OCI-LY3 (cell line): ENCODE data around the gene NVL.

Experiments
- H2AFZ ChIP-seq: fragments of 200-600, 300-600 bp; shearing (Covaris generic); 2 replicates; pipeline ENCODE4 v1.6.0; 2014; ENCODE audit warnings: antibody characterized with exemption, low read depth, low read length
- H3K27ac ChIP-seq: fragments of 200-600, 300-600 bp; sonication (generic); 2 replicates; pipeline ENCODE4 v1.5.1; 2014; ENCODE audit warnings: mild to moderate bottlenecking, low read length, moderate library complexity, mixed read lengths
- H3K27me3 ChIP-seq: fragments of 200-600, 300-600 bp; sonication (generic); 2 replicates; pipeline ENCODE4 v1.6.1; 2014; ENCODE audit warnings: low read depth, low read length, mixed read lengths
- H3K36me3 ChIP-seq: fragments of 200-600, 300-600 bp; sonication (generic); replicated peaks from 2 replicates; pipeline ENCODE3; 2014; ENCODE audit warnings: low read depth, low read length, mixed read lengths
- H3K4me1 ChIP-seq: fragments of 300-600, 200-600 bp; sonication (generic); 2 replicates; pipeline ENCODE4 v1.6.1; 2014; ENCODE audit warnings: low read length, mixed read lengths
- H3K4me2 ChIP-seq: fragments of 200-600, 300-600 bp; sonication (generic); 2 replicates; pipeline ENCODE4 v1.6.1; 2014; ENCODE audit warnings: low read length, mixed read lengths
- H3K4me3 ChIP-seq: fragments of 300-600, 200-600 bp; sonication (generic); 2 replicates; pipeline ENCODE4 v1.5.1; 2014; ENCODE audit warnings: antibody characterized with exemption, mild to moderate bottlenecking, low read length, moderate library complexity
- H3K79me2 ChIP-seq: fragments of 300-600, 200-600 bp; shearing (Covaris generic); 2 replicates; pipeline ENCODE4 v1.6.1; 2014; ENCODE audit warnings: mild to moderate bottlenecking, low read length, mixed read lengths
- H3K9ac ChIP-seq: fragments of 300-600, 200-600 bp; shearing (Covaris generic); 2 replicates; pipeline ENCODE4 v1.6.0; 2014; ENCODE audit warnings: mild to moderate bottlenecking, low read length, moderate library complexity
- H3K9me3 ChIP-seq: fragments of 200-600, 300-600 bp; shearing (Covaris generic); 2 replicates; pipeline ENCODE4 v1.6.1; 2014; ENCODE audit warnings: low read length, mixed read lengths; ENCODE audit not compliant: insufficient read depth
- H4K20me1 ChIP-seq: fragments of 200-600, 300-600 bp; sonication (generic); 2 replicates; pipeline ENCODE4 v1.6.1; 2016; ENCODE audit warnings: low read length, mixed read lengths; ENCODE audit not compliant: insufficient read depth
- CTCF ChIP-seq: fragments of 200-600, 300-600 bp; sonication (generic); IDR thresholded peaks from 2 replicates; pipeline ENCODE4 v1.5.1; 2014; ENCODE audit warnings: antibody characterized with exemption, low read length, low read depth
- EZH2phosphoT487 ChIP-seq: fragments of 200-600 bp; shearing (Covaris generic); IDR thresholded peaks from 2 replicates; pipeline ENCODE4 v1.6.1; 2018; ENCODE audit warnings: antibody characterized with exemption, mixed run types, low read depth

Gene NVL

DNA sequence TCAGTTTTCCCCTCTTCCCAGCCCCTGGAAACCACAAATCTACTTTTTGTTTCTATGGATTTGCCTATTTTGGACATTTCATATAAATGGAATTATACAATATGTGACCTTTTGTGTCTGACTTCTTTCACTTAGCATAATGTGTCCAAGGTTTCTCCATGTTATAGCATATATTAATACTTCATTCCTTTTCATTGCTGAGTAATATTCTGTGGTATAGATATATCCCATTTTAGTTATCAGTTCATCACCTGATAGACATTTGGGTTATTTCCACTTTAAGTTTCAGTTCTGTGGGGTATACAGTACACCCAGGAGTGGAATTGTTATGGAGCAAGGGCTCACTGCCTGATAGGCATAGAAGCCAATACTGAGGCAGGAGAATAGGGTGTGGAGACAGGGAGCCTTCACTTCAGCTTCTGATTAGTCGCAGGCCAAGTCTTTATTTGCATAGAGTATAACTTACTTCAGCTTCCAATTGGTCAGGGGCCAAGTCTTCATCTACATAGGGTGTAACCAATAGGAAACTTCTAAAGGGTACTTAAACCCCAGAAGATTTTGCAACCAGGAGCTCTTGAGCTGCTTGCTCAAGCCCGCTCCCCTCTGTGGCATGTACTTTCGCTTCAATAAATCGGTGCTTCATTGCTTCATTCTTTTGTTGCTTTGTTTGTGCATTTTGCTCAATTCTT, 8.3 kb upstream of the NVL start:
- no peaks in the 10 kb centered on the region for H4K20me1 ChIP-seq
- H3K4me3 ChIP-seq = no peak overlapping the region
- H3K79me2 ChIP-seq = no peaks in the 10 kb centered on the region
- H3K4me2 ChIP-seq = no peak overlapping the region
- peaks cover 21% of the 10 kb centered on the region for H3K4me1 ChIP-seq
- no peak for TF ChIP-seq EZH2phosphoT487
- no peak for TF ChIP-seq CTCF
- no peaks in the 10 kb centered on the region for H3K36me3 ChIP-seq
- no peak overlapping the region for H2AFZ ChIP-seq
- no peak overlapping the region for H3K9ac ChIP-seq
- H3K27ac ChIP-seq = no peak overlapping the region
- H3K27me3 ChIP-seq = no peaks in the 10 kb centered on the region
- peaks cover 17% of the 10 kb centered on the region; the same call in 1 of the 2 replicates for H3K9me3 ChIP-seq

DNA sequence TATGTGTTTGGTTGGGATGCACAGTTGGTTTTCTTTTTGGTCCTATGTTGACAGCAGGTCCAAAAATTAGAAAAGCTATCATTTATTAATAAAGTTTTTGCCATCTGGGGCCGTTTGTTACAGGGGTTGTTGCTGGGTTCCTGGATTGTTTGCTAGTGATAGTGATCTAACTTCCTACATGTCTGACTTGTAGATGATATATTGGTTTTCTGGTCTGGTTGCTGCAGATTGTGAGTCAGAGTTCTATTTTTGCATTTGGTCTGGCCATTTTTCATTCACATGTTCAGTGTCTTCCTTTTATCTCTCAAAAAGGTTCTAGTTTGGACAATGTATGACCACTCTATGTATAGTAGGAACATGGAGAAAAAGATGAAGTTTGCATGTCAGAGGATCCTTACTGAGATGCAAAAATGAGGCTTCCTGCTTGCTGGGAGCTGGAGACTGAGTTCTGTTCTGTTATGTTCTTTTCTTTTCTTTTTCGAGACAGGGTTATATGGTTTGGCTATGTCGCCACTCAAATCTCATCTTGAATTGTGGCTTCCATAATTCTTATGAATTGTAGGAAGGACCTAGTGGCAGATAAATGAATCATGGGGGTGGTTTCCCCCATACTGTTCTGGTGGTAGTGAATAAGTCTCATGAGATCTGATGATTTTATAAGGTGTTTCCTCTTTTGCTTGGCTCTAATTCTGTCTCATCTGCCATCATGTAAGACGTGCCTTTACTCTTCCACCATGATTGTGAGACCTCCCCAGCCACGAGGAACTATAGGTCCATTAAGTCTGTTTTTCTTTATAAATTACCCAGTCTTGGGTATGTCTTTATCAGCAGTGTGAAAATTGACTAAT, 4.2 kb upstream of the NVL start:
- H3K4me1 ChIP-seq = peaks cover 30% of the 10 kb centered on the region
- H3K79me2 ChIP-seq = peaks cover 8% of the 10 kb centered on the region
- no peak overlapping the region; the same call in 1 of the 2 replicates for H3K9ac ChIP-seq
- no peaks in the 10 kb centered on the region for H3K36me3 ChIP-seq
- peak overlapping the region; percentile 94 for H2AFZ ChIP-seq
- no peaks in the 10 kb centered on the region for H4K20me1 ChIP-seq
- TF ChIP-seq CTCF (no peak), EZH2phosphoT487 (no peak)
- peak overlapping the region; percentile 4 for H3K4me3 ChIP-seq
- H3K27ac ChIP-seq = peak overlapping the region; percentile 12; the same call in 1 of the 2 replicates
- no peaks in the 10 kb centered on the region for H3K27me3 ChIP-seq
- H3K9me3 ChIP-seq = peaks cover 3% of the 10 kb centered on the region; the same call in 1 of the 2 replicates
- H3K4me2 ChIP-seq = peak overlapping the region; percentile 47

- no peak overlapping the region for H3K9ac ChIP-seq
- peaks cover 15% of the 10 kb centered on the region for H3K79me2 ChIP-seq
- H3K4me2 ChIP-seq = peak overlapping the region; percentile 47
- H3K27me3 ChIP-seq = no peaks in the 10 kb centered on the region
- peaks cover 3% of the 10 kb centered on the region; the same call in 1 of the 2 replicates for H3K9me3 ChIP-seq
- H4K20me1 ChIP-seq = no peaks in the 10 kb centered on the region
- peaks cover 36% of the 10 kb centered on the region for H3K4me1 ChIP-seq
- H2AFZ ChIP-seq = peak overlapping the region; percentile 94; the same call in 1 of the 2 replicates
- no peaks in the 10 kb centered on the region for H3K36me3 ChIP-seq
- no peak for TF ChIP-seq EZH2phosphoT487
- TF ChIP-seq CTCF = peak; percentile 94
- peak overlapping the region; percentile 12; the same call in 1 of the 2 replicates for H3K27ac ChIP-seq
- 0 out of 2 replicates have a peak overlapping the region, but pooled peaks have one; percentile 4 for H3K4me3 ChIP-seq
Measured at GRCh38 chr1:224333309-224333926, 3.4 kb upstream of the NVL start.

- Histone ChIP-seq H3K4me2 (no peak overlapping the region), H3K27ac (no peak overlapping the region), H3K4me3 (no peak overlapping the region), H3K9me3 (no peaks in the 10 kb centered on the region), H3K36me3 (peaks cover 3% of the 10 kb centered on the region), H3K27me3 (no peaks in the 10 kb centered on the region), H2AFZ (no peak overlapping the region), H3K9ac (no peak overlapping the region), H3K4me1 (peaks cover 37% of the 10 kb centered on the region), H3K79me2 (peaks cover 31% of the 10 kb centered on the region), H4K20me1 (no peaks in the 10 kb centered on the region)
- no peak for TF ChIP-seq CTCF
- TF ChIP-seq EZH2phosphoT487 = no peak
Measured at GRCh38 chr1:224331824-224332223, 1.9 kb upstream of the NVL start.
